ENCODE results near the gene RNASE4. TPM values are rescaled to one million over a fixed set of nuclear protein-coding genes. Genes with fewer than 3 reads are reported as not detected.

The RNASE4 gene
- polyA plus RNA-seq, 1 of the 3 experiments (the other 2 are of a cell fraction), result 11.6 TPM

- TF ChIP-seq NRF1 (IDR thresholded peaks at IDR 0.05; ENCODE audit: low read depth, low read length) (no peak), ELF1 (IDR thresholded peaks at IDR 0.05) (no peak), SIN3A (IDR thresholded peaks at IDR 0.05; ENCODE audit: borderline replicate concordance, low read depth, low read length) (no peak), RAD21 (IDR thresholded peaks at IDR 0.05; ENCODE audit: low read length) (no peak), TAF1 (IDR thresholded peaks at IDR 0.05; ENCODE audit: borderline replicate concordance, low read depth, low read length) (no peak; the same call in 1 of the 2 replicates), RFX5 (IDR thresholded peaks at IDR 0.05; ENCODE audit: low read length) (no peak), REST (IDR thresholded peaks at IDR 0.05; ENCODE audit: low read depth, low read length) (peak; percentile 46; the same call in 1 of the 2 replicates), RCOR1 (IDR thresholded peaks at IDR 0.05; ENCODE audit: low read length) (peak; percentile 47; the same call in 1 of the 2 replicates), ZBTB33 (IDR thresholded peaks at IDR 0.05; ENCODE audit: borderline replicate concordance, low read depth) (no peak), RXRA (IDR thresholded peaks at IDR 0.05; ENCODE audit: borderline replicate concordance, low read depth) (peak; percentile 56; the same call in 1 of the 2 replicates), EP300 (IDR thresholded peaks at IDR 0.05; ENCODE audit: borderline replicate concordance in 1 of 2, low read depth in 1 of 2, low read length in 1 of 2) (0 out of 4 replicates have a peak, but pooled peaks of 1 of the 2 experiments have one; percentile 5), GATA2 (CRISPR knock-in tag; IDR thresholded peaks at IDR 0.05) (peak; percentile 36; the same call in 1 of the 2 replicates), IRF3 (IDR thresholded peaks at IDR 0.05; ENCODE audit: low read depth, low read length) (no peak; the same call in 1 of the 2 replicates), USF1 (IDR thresholded peaks at IDR 0.05; ENCODE audit: borderline replicate concordance, low read depth) (no peak), CHD2 (IDR thresholded peaks at IDR 0.05; ENCODE audit: low read length, partially characterized antibody) (peak; percentile 32), TEAD4 (IDR thresholded peaks at IDR 0.05; ENCODE audit: borderline replicate concordance, insufficient read depth) (0 out of 2 replicates have a peak, but pooled peaks have one; percentile 70)
Observed at GRCh38 chr14:20683125-20683890, 1.1 kb upstream of the RNASE4 start (continued).
